ENCODE results near the gene SLC16A12.

GRCh38 chr10:89549510-89549909, 14.1 kb upstream of the SLC16A12 start:
- TF ChIP-seq CTCF (IDR thresholded peaks at IDR 0.05) (no peak), POLR2A (IDR thresholded peaks at IDR 0.05) (no peak)
